H1 (cell line): Measurements from ENCODE around the gene ETFBKMT. TPM values are rescaled to one million over a fixed set of nuclear protein-coding genes. Genes with fewer than 3 reads are reported as not detected.

Experiments
- CTCF ChIA-PET: fragments of 300-600 bp; sonication (Branson Sonifier 250); formaldehyde crosslinking; loops from one replicate; lab custom pipeline; 2021; ENCODE audit not compliant: partially characterized antibody; lab: Charles Lee
- POLR2A ChIA-PET: fragments of 300-600 bp; sonication (Branson Sonifier 250); formaldehyde crosslinking; loops from one replicate; lab custom pipeline; 2021; ENCODE audit warnings: inconsistent platforms; ENCODE audit not compliant: partially characterized antibody; lab: Charles Lee
- DNase-seq, 2 experiments: peaks; one replicate each; pipeline versions ENCODE4 v3.0.0 to v3.0.0-alpha.2; 2010 to 2022; ENCODE audit warnings: low spot score in 2 of 2, low read depth in 1 of 2, mixed read lengths in 1 of 2
- FAIRE-seq: peaks from 2 replicates; lab custom pipeline; 2011; peaks lifted over from hg19 to GRCh38; lab: Jason Lieb, UNC
- H2AFZ ChIP-seq: 2 replicates; pipeline ENCODE4 v1.8.1; 2012; ENCODE audit warnings: low read length, inconsistent platforms
- H2AK5ac ChIP-seq: 2 replicates; pipeline ENCODE4 v1.6.1; 2013; ENCODE audit warnings: low read depth, low read length
- H2BK120ac ChIP-seq: replicated peaks from 2 replicates; pipeline ENCODE3; 2013; ENCODE audit warnings: low read depth, low read length, inconsistent platforms
- H2BK12ac ChIP-seq: 2 replicates; pipeline ENCODE4 v1.6.1; 2013; ENCODE audit warnings: low read depth, low read length
- H2BK15ac ChIP-seq: 2 replicates; pipeline ENCODE4 v1.6.1; 2013; ENCODE audit warnings: low read length
- H2BK20ac ChIP-seq: 2 replicates; pipeline ENCODE4 v1.6.1; 2013; ENCODE audit warnings: low read length
- H2BK5ac ChIP-seq: 2 replicates; pipeline ENCODE4 v1.6.1; 2013; ENCODE audit warnings: low read depth, low read length
- H3K14ac ChIP-seq: 2 replicates; pipeline ENCODE4 v1.6.1; 2013; ENCODE audit warnings: inconsistent platforms; ENCODE audit not compliant: insufficient read length
- H3K18ac ChIP-seq: 2 replicates; pipeline ENCODE4 v1.6.1; 2013; ENCODE audit warnings: low read length; ENCODE audit errors: extremely low read depth
- H3K23ac ChIP-seq: 2 replicates; pipeline ENCODE4 v1.6.1; 2013; ENCODE audit warnings: inconsistent platforms; ENCODE audit not compliant: insufficient read length
- H3K23me2 ChIP-seq: 2 replicates; pipeline ENCODE4 v1.6.1; 2013; ENCODE audit warnings: low read depth, low read length
- H3K27ac ChIP-seq: 2 replicates; pipeline ENCODE4 v1.6.1; 2011; ENCODE audit warnings: low read depth, low read length, inconsistent platforms
- H3K27me3 ChIP-seq, 4 experiments: replicated peaks in 1 of 4; 1 replicate in 1 of 4; 2 replicates in 3 of 4; pipeline versions ENCODE4 v1.6.1 to v1.8.1; 2011 to 2013; ENCODE audit warnings: low read length in 3 of 4, mild to moderate bottlenecking in 3 of 4, inconsistent platforms in 2 of 4, mixed read lengths in 2 of 4, moderate library complexity in 1 of 4; ENCODE audit not compliant: control insufficient read depth in 3 of 4, insufficient read depth in 3 of 4; ENCODE audit errors: extremely low read depth in 1 of 4
- H3K36me3 ChIP-seq, 4 experiments: 2 replicates each; pipeline versions ENCODE4 v1.6.1 to v1.8.1; 2011 to 2013; ENCODE audit warnings: mild to moderate bottlenecking in 4 of 4, low read length in 3 of 4, moderate library complexity in 2 of 4, control low read depth in 1 of 4, inconsistent platforms in 1 of 4; ENCODE audit not compliant: insufficient read depth in 4 of 4, control insufficient read depth in 2 of 4
- H3K4ac ChIP-seq: replicated peaks from 2 replicates; pipeline ENCODE3; 2013; ENCODE audit warnings: low read length, low read depth, mixed read lengths, inconsistent platforms; ENCODE audit not compliant: insufficient read length
- H3K4me1 ChIP-seq, 4 experiments: replicated peaks in 1 of 4; 1 replicate in 1 of 4; 2 replicates in 3 of 4; pipeline versions ENCODE4 v1.6.1 to v1.8.1; 2011 to 2013; ENCODE audit warnings: low read length in 3 of 4, inconsistent platforms in 2 of 4, mixed read lengths in 1 of 4; ENCODE audit not compliant: insufficient read depth in 4 of 4, control insufficient read depth in 3 of 4
- H3K4me2 ChIP-seq, 2 experiments: 2 replicates each; pipeline versions ENCODE4 v1.6.1 to v1.8.1; 2011 to 2013; ENCODE audit warnings: low read depth in 2 of 2, low read length in 2 of 2, control low read depth in 1 of 2, inconsistent platforms in 1 of 2, mild to moderate bottlenecking in 1 of 2; ENCODE audit not compliant: insufficient read depth in 1 of 2
- H3K4me3 ChIP-seq, 4 experiments: fragments of 200-600, 300-600 bp in 1 of 4; sonication (generic), shearing (Covaris generic), sonication (Bioruptor Twin) in 1 of 4; 2 replicates each; pipeline versions ENCODE4 v1.5.1 to v1.8.1; 2011 to 2016; ENCODE audit warnings: low read length in 4 of 4, low read depth in 3 of 4, control low read depth in 2 of 4, inconsistent platforms in 2 of 4, mild to moderate bottlenecking in 2 of 4, mixed read lengths in 1 of 4, moderate library complexity in 1 of 4; ENCODE audit not compliant: insufficient read depth in 2 of 4; ENCODE audit errors: extremely low read depth in 1 of 4
- H3K56ac ChIP-seq: replicated peaks from 2 replicates; pipeline ENCODE3; 2013; ENCODE audit warnings: low read depth, mild to moderate bottlenecking, mixed read lengths, low read length, inconsistent platforms; ENCODE audit not compliant: insufficient read length
- H3K79me1 ChIP-seq: 2 replicates; pipeline ENCODE4 v1.6.1; 2013; ENCODE audit warnings: low read depth, low read length, control low read depth
- H3K79me2 ChIP-seq, 2 experiments: 2 replicates each; pipeline versions ENCODE4 v1.6.1 to v1.8.1; 2012 to 2013; ENCODE audit warnings: low read length in 2 of 2, mild to moderate bottlenecking in 2 of 2, inconsistent platforms in 1 of 2; ENCODE audit not compliant: insufficient read depth in 2 of 2, control insufficient read depth in 1 of 2
- H3K9ac ChIP-seq, 4 experiments: replicated peaks in 1 of 4; 1 replicate in 1 of 4; 2 replicates in 3 of 4; pipeline versions ENCODE4 v1.6.1 to v1.8.1; 2011 to 2013; ENCODE audit warnings: low read depth in 3 of 4, low read length in 3 of 4, control low read depth in 2 of 4, mild to moderate bottlenecking in 2 of 4, moderate library complexity in 2 of 4, inconsistent platforms in 1 of 4; ENCODE audit errors: extremely low read depth in 1 of 4
- H3K9me3 ChIP-seq, 2 experiments: 2 replicates each; pipeline versions ENCODE4 v1.6.1 to v1.8.1; 2012 to 2013; ENCODE audit warnings: mild to moderate bottlenecking in 2 of 2, moderate library complexity in 2 of 2, control low read depth in 1 of 2, inconsistent platforms in 1 of 2, low read depth in 1 of 2, low read length in 1 of 2, mixed read lengths in 1 of 2; ENCODE audit not compliant: insufficient read depth in 2 of 2
- H4K20me1 ChIP-seq, 2 experiments: replicated peaks in 1 of 2; 2 replicates each; pipeline versions ENCODE3 to v1.8.1; 2011 to 2013; ENCODE audit warnings: inconsistent platforms in 2 of 2, low read length in 2 of 2, mild to moderate bottlenecking in 1 of 2; ENCODE audit not compliant: insufficient read depth in 2 of 2, control insufficient read depth in 1 of 2
- H4K5ac ChIP-seq: 2 replicates; pipeline ENCODE4 v1.6.1; 2013; ENCODE audit warnings: low read length, low read depth, mixed read lengths, inconsistent platforms; ENCODE audit not compliant: insufficient read length
- H4K8ac ChIP-seq: 2 replicates; pipeline ENCODE4 v1.8.0; 2013; ENCODE audit warnings: mild to moderate bottlenecking, moderate library complexity, low read length, inconsistent platforms; ENCODE audit not compliant: insufficient read depth; ENCODE audit errors: extremely low read depth
- H4K91ac ChIP-seq: replicated peaks from 2 replicates; pipeline ENCODE3; 2013; ENCODE audit warnings: low read length, mixed read lengths, inconsistent platforms; ENCODE audit not compliant: insufficient read length
- CHD2 ChIP-seq: IDR thresholded peaks from 2 replicates; pipeline ENCODE4 v1.6.1; 2012; ENCODE audit warnings: low read length, improper control_type of control experiment
- HDAC2 ChIP-seq, 2 experiments: fragments of 300-600 bp in 1 of 2; sonication (generic) in 1 of 2; IDR thresholded peaks; 2 replicates each; pipeline ENCODE4 v1.6.1; 2011 to 2012; ENCODE audit warnings: low read depth in 2 of 2, low read length in 2 of 2, mild to moderate bottlenecking in 2 of 2, moderate library complexity in 2 of 2, borderline replicate concordance in 1 of 2, inconsistent platforms in 1 of 2
- SIN3A ChIP-seq, 2 experiments: IDR thresholded peaks in 1 of 2; conservative IDR thresholded peaks in 1 of 2; 2 replicates each; pipeline ENCODE4 v1.6.1; 2011 to 2012; ENCODE audit warnings: low read length in 2 of 2, improper control_type of control experiment in 1 of 2, low read depth in 1 of 2, mild to moderate bottlenecking in 1 of 2
- WGBS, 2 experiments: shearing (Covaris generic) in 1 of 2; methylation state at CpG; one replicate each; pipeline versions ENCODE4 v1.1.6 to v1.1.7; 2013 to 2015; ENCODE audit warnings: low lambda C conversion rate in 2 of 2, mixed read lengths in 2 of 2, inconsistent platforms in 1 of 2, low coverage in 1 of 2, missing lambda C conversion rate in 1 of 2; ENCODE audit not compliant: insufficient replicate concordance in 2 of 2, insufficient coverage in 1 of 2, insufficient read length in 1 of 2; ENCODE audit errors: extremely low coverage in 1 of 2, missing lambda C conversion rate in 1 of 2; 5-methylcytosine and 5-hydroxymethylcytosine counted together
- polyA plus RNA-seq, 7 experiments: library from polyadenylated mRNA; depleted of rRNA in 3 of 7; stranded (reverse) in 5 of 7; unstranded in 2 of 7; fragments of >200 nt in 5 of 7; fragments of 200-250 nt in 2 of 7; gene quantifications; 1 replicate in 5 of 7; 2 replicates in 1 of 7; 4 replicates in 1 of 7; pipeline versions ENCODE4 v1.2.1 to v1.2.3, GENCODE V29; 2011 to 2013; ENCODE audit warnings: missing spikeins in 2 of 7, mixed read lengths in 2 of 7
- total RNA-seq: library from RNA; stranded (reverse); fragmentation: NEBNext Ultra II Directional; extraction: Animal tissue kit (Norgen Biotek cat#: 25700); gene quantifications from 2 replicates; pipeline ENCODE4 v1.2.1, GENCODE V29; 2021
- TF ChIP-seq, protein P1 (sequence below): IDR thresholded peaks from 2 replicates; pipeline ENCODE4 v1.6.1; 2012; ENCODE audit warnings: low read length, inconsistent platforms
- TF ChIP-seq, protein P2 (sequence below): IDR thresholded peaks from 2 replicates; pipeline ENCODE4 v1.6.1; 2011; ENCODE audit warnings: low read depth, mild to moderate bottlenecking, low read length; ENCODE audit not compliant: insufficient read depth

Gene ETFBKMT
- total and polyA plus RNA-seq, 2 of the 8 experiments (the other 6 are each of a cell fraction or from before 2014, with no cell fraction given), result 0.59 to 1.7 TPM

DNA sequence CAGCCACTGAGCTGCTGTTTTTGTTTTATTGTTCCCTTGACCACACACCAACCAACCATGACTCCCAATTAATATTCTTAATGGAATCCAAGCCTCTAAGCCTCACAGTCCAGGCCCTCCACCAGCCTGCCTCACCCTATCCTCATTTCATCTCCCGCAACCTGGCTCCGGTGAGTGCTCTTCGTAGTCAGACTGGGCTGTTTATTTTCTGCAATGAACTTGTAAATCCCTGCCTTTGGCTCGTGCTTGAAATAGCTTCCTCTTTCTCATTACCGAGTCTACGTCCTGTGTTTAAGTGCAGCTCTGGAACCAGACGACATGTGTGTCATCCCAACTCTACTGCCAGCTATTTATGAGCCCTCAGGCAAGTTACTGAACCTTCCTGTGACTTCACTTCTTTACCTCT lies 12.4 kb upstream of the ETFBKMT start:
- Histone ChIP-seq H3K18ac (no peak overlapping the region), H2BK120ac (no peak overlapping the region), H3K79me1 (no peaks in the 10 kb centered on the region), H2BK12ac (no peak overlapping the region), H4K20me1 (no peaks in the 10 kb centered on the region), H3K14ac (no peak overlapping the region), H3K56ac (no peak overlapping the region), H3K27me3 (no peaks in the 10 kb centered on the region), H2BK20ac (no peak overlapping the region), H2AK5ac (no peak overlapping the region), H2AFZ (no peak overlapping the region; the same call in 1 of the 2 replicates), H4K5ac (no peak overlapping the region), H3K9ac (no peak overlapping the region), H3K4me3 (no peak overlapping the region), H3K9me3 (no peaks in the 10 kb centered on the region), H4K91ac (no peak overlapping the region), H4K8ac (no peak overlapping the region; the same call in 1 of the 2 replicates), H3K36me3 (no peaks in the 10 kb centered on the region), H3K27ac (no peak overlapping the region), H3K79me2 (no peaks in the 10 kb centered on the region), H3K4me1 (no peaks in the 10 kb centered on the region), H3K23me2 (no peaks in the 10 kb centered on the region), H3K4ac (no peak overlapping the region), H3K23ac (no peak overlapping the region), H2BK5ac (no peak overlapping the region), H2BK15ac (no peak overlapping the region), H3K4me2 (no peak overlapping the region)
- ChIA-PET CTCF (interaction anchor here (0.7 to 3.0 kb wide), 3 partner anchors 9 to 409 kb away, joined by 3 to 18 read pairs (median 5); no protein-coding TSS in a partner anchor), POLR2A (no interaction called here)
- FAIRE-seq (no peak), DNase-seq (no peak)
- 89% methylated on average over 7 of the region's 7 CpGs; no CpG with 5 or more reads in 1 of the 2 experiments for WGBS, 2 experiments
- TF ChIP-seq, protein P1, sequence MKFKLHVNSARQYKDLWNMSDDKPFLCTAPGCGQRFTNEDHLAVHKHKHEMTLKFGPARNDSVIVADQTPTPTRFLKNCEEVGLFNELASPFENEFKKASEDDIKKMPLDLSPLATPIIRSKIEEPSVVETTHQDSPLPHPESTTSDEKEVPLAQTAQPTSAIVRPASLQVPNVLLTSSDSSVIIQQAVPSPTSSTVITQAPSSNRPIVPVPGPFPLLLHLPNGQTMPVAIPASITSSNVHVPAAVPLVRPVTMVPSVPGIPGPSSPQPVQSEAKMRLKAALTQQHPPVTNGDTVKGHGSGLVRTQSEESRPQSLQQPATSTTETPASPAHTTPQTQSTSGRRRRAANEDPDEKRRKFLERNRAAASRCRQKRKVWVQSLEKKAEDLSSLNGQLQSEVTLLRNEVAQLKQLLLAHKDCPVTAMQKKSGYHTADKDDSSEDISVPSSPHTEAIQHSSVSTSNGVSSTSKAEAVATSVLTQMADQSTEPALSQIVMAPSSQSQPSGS, result no peak
- no peak for TF ChIP-seq CHD2
- no peak for TF ChIP-seq HDAC2 (IDR thresholded peaks at IDR 0.05; ENCODE audit: borderline replicate concordance in 1 of 2, low read depth in 2 of 2, low read length in 2 of 2)
- TF ChIP-seq, protein P2, sequence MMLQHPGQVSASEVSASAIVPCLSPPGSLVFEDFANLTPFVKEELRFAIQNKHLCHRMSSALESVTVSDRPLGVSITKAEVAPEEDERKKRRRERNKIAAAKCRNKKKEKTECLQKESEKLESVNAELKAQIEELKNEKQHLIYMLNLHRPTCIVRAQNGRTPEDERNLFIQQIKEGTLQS, result no peak
- no peak for TF ChIP-seq SIN3A (conservative IDR thresholded peaks at IDR 0.05 in 1 of 2, IDR thresholded peaks at IDR 0.05 in 1 of 2; ENCODE audit: low read depth in 1 of 2, low read length in 2 of 2)
